DMS53 treated with DMSO at 0.1 percent for 48 hours (cell line): Measurements from ENCODE around the gene FBXW7.

Experiments used
- DNase-seq: peaks from one replicate; lab custom pipeline; 2025; ENCODE audit not compliant: unreplicated experiment; lab: John Stamatoyannopoulos, UW

The FBXW7 gene, protein sequence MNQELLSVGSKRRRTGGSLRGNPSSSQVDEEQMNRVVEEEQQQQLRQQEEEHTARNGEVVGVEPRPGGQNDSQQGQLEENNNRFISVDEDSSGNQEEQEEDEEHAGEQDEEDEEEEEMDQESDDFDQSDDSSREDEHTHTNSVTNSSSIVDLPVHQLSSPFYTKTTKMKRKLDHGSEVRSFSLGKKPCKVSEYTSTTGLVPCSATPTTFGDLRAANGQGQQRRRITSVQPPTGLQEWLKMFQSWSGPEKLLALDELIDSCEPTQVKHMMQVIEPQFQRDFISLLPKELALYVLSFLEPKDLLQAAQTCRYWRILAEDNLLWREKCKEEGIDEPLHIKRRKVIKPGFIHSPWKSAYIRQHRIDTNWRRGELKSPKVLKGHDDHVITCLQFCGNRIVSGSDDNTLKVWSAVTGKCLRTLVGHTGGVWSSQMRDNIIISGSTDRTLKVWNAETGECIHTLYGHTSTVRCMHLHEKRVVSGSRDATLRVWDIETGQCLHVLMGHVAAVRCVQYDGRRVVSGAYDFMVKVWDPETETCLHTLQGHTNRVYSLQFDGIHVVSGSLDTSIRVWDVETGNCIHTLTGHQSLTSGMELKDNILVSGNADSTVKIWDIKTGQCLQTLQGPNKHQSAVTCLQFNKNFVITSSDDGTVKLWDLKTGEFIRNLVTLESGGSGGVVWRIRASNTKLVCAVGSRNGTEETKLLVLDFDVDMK

DNA sequence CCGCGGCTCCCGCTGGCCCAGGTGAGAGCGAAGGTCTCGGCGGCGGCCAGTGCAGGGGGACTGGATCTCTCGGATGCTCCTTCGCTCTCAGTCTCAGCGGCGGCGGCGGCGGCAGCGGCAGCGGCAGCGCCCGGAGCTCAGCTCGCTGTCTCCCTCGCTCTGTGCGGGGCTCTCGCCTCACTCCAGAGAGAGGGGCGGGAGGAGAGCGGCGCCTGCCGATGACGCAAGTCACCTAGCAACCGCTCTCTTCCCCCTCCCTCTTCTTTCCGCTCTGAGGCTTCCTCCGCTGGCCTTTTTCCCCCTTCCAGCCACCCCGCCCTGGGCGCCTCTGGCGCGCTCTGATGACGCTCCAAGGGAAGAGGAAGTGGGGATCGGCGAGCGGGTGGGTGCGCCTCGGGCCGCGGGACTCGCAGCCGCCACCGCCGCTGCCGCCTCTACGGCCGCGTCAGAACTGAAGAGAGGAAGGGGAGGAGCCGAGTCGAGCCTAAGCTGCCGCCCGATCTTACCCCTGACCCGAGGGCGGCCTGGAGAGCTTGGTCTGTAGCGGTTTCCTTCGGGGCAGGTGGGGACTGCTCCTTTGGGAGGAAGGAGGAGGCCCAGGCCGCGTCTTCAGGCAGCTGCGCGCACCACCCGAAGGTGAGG lies at the start of gene FBXW7:
FBXW7 (minus strand) TSS at position 190 of the 642 bp plus-strand sequence. CDS start 124,289 bp downstream, outside the sequence.
- DNase-seq: peak; percentile 87

DNA sequence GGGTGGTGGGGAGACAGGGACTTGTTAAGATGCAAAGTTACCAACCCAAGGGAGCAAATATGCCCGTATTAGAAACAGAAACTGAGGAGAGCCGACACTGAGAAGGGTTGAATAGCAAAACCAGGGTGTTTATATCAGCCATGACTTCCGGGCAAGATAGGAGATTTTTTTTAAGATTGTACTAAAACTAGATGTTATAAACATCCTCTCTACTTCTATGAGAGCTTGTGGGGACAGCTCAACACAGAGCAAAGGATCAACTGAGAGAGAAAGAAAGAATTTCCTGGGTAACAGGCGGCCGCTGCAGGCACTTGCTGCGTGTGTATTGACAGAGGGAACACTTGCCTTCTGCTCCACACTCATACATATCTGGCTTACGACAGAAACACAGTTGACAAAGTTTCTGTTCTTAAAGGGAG lies 49.1 kb upstream of the FBXW7 start:
- DNase-seq: no peak

DNA sequence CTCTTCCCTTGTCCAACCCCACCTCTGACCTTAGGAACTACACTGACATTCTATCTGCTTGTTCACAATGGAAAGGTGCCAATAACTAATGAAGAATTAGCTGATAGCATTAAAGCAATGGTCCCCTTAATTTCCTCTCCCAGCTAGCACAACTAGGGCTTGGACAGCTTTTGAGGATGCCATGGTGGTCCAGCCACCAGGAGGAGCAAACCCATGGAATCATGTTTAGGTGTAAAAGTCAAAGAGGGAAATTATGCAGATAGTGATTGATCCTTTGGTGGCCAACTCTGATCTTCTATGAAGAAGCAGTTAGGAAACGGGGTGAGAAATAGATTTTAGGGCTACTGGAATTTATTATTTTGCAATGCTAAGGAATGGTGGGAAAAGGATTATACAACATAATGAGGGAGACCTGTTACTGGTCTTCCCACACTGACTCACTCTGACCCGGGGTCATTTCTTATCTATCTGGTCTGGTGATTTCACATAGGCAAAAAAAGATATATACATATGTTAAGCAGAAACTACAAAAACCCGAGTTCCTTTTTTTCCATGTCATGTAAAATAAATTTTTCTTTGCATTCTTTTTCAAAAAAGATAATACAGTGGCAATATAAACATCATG lies 45.8 kb upstream of the FBXW7 start:
- DNase-seq: no peak

DNA sequence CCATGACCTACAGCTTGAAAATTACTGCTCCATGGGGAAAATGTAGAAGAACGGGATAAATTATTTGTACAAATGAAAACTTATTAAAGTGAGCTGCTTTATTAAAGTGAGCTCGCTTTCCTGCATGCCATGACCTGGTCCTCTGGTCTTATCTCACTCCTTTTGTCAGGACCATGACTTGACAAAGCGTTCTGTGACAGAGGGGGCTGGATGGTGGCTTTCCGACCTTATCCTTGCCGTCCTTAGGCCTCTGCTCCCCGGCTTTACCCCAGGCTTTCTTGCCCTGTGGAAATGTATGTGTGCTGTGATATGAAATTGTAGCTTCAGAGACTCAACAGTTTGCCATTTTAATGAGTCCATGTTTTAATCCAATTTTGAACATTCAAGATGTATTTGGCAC lies 44.0 kb upstream of the FBXW7 start:
- no peak for DNase-seq

DNA sequence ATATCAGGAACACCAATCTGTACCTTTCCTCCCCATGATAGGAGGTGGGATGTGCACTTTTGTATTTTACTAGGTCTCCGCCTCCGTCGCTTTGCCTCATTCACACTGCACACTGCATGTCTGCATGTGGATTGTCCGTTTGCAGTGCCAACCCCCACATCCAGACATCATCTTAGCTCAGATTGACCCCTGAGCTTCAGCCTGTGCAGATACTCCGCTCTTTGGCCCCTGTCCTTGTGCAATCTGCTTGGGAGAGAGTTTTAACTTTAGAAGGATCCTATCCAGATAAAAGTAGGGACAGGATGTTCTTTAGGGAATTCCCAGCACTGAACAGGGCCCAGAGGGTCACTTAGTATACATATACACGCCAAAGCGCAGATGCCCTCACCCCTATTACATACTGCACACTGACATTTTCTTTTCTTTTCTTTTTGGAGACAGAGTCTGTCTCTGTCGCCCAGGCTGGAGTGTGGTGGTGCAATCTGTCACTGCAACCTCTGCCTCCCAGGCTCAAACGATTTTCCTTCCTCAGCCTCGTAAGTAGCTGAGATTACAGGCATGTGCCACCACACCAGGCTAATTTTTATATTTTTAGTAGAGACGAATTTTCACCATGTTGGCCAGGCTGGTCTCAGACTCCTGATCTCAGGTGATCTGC lies 43.3 kb upstream of the FBXW7 start:
- DNase-seq: no peak

DNA sequence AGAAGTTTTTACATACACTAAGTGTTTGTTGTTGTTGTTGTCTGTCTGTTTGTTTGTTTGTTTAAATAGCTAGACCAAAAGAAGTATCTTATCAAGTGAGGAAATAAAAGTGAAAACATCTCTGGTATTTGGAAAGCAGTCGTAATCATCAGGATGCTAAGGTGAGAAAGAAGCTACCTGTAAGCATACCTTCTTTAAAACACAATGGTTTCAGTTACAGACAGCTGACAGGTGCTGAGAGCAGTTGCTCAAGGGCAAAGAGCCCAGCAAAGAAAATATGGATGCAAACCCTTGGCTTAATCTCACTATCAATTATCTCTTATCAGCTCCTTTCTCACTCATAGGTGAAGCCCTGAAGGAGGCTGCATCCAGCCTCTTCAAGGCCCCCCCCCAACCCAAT lies 42.8 kb upstream of the FBXW7 start:
- DNase-seq: no peak

DNA sequence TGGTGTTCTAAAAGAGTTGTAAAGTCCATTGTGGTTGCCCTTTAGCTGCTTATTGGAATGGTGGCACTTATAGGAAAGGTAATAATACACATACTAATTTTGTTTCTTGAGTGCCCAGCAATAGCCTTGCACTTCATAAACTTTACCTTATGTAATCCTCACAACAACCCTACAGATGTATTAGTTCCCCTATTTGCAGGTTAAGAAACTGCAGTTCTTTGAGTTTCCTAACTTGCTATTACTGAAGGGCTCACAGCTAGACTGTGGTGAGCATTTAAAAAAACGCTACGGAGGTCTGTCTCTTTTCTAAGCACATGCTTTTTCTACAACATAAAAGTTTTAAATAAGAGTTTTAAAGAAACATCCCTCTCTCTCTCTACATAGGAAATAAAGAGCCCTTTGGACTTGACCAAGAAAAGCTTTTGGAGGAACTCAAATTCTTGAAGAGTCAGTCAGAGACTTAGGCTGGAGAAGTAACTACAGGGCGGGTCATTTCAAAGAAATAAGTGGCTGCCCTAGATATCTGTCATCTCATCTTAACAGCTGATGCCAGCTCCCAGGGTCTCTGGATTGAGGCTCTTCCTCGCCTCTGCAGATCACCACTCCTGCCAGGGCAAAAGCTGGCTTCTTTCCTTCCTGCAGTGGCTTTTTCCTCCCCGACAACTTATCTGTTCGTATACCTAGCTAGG lies 42.0 kb upstream of the FBXW7 start:
- DNase-seq: no peak

DNA sequence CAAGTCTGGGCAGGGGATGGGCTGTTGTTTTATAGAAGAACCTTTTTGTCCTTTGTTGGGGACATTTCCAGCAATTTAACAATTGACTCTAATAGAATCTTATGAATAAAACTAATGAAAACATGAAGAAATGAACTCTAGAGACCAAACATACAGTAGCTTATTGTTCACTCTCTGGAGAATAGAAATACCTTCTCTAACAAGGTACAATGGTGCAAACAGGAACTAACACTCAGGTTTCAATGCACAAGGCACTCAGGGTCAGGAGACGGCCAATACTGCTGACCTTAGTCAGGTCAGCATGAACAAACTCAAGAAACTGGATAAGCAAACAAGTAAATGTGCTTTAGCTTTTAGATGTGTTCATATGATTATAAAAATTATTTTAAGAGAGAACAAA lies 39.6 kb upstream of the FBXW7 start:
- no peak for DNase-seq

DNA sequence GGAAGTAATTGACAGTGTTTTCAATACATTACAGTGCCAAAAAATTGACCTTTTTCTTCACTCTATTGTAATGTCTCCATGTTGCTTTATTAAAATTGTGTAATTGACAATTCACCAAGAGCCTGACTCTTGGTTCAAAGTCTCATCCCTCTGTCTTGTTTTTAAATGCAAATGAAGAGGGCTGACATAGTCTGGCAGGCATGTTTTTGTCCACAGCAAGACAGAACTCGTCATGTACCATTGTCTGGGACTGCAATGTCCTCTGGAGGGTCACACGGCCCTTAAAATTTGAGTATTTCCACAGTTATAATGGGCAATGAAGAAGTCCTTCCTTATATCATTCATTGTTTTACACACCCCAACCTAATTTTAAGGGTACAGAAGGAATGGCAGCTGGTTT lies 38.0 kb upstream of the FBXW7 start:
- no peak for DNase-seq

DNA sequence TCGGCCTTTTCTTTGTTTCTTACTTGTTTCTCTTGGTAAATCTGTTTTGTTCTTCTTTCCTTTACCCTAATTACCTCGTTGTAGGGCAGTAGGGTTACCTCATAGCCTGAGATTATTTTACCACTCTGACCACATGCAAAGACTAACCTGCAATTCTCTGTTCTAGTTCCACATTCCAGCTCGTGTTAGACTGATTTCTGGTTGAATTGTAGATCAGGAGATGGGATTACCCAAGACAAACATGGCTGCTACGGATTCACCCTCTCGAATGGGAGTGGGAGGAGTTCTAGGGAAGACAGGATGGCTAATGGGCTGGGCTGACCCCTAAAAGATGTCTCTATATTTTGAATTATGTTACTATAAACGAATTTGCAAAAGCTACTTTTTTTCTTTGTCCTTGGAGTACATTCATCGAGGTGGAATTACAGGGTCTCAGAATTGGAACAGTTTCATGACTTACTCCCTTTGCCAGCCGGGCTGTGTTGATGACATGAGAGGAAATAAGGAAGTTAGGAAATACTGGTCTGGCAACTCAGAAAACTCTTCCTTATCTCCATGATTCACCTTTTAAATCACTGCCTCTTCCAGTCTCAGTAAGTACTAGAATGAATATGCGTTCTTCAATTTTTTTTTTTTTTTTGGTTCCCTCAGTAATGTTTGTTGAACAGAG lies 36.7 kb upstream of the FBXW7 start:
- DNase-seq: no peak

DNA sequence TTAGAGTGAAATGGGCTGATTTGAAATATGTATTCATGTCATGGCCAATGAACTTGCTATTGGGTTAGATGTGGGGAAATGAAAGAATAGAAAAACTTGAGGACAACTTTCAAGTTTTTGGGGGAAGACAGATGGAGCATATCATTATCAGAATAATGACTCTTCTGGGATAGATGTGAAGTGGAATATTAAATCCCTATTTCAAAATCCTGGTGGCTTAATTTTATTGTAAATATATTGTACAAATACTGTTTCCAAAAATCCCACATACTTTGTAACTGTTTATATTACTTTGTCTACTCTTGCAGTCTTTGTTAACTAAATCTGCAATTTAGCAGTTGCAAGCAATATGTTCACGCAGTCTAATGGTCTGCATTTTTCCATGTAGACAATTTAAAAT lies 35.9 kb upstream of the FBXW7 start:
- DNase-seq: no peak

DNA sequence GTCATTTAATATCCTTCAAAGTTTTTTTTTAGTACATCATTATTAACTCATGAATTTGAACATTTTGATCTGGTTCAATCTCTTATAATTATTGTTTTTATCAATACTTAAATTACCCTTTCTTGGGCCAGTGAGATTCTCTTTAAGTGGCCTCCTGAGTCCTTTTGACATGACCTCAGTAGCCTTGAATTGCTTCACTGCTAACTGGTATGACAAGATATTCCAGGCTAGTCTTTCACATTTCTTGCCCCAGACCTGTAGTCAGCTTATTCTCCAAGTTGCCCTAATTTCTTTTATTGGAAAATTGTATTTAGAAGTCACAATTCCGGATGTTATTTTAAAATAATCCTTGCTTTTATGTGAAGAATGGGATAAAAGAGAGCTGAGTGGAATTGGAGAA lies 35.4 kb upstream of the FBXW7 start:
- DNase-seq: no peak

DNA sequence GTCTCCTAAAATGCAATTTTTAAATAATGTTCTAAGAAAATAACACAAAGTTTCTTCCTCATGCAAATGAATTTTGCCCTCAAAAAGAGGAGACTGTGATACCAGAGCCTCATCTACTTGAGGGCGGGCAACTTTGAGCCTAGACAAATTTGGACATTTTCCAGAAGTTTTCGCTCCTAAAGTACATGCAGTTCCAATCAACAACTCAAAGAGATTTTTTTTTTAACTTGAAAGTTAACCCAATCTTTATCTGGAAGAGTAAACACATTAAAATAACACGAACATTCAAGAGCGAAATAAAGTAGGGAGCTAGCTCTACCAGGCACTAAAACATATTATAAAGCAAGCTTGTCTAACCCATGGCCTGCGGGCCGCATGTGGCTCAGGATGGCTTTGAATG lies 29.4 kb upstream of the FBXW7 start:
- no peak for DNase-seq

DNA sequence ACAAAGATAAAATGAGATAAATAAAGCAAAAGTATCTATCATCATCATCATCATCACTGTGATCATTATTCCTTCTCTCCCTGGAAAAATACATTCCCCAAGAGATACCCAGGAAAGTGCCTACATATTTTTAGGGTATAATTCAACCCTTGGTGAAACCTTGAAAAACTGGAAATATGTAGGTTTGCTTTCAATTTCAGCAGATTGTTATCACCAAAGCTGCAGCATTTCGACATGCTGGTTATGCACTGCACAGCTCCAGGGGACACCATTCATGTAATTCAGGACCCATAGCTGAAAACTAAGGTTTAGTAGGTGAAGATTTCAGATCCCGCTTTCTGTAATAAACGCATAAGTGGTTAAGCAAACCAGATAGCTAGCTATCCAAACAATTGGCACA lies 28.4 kb upstream of the FBXW7 start:
- no peak for DNase-seq

DNA sequence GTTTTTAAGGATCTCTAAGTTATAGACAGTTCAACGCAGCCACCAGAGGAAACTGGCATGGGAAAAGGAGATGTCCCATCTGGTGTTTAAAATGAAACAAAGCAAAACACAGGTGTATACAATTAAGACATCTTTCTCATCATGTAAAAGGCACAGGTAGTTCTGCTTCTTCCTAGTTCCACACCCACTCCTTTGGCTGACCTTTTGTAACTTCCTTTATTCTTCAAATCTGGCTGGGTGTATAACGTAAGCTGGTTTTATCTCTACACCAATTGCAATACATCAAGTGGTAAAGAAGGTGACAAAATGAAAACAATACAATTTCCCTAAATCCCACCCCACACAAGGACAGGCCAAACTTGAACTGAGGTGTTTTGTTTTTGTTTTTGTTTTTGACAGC lies 27.3 kb upstream of the FBXW7 start:
- DNase-seq: no peak

DNA sequence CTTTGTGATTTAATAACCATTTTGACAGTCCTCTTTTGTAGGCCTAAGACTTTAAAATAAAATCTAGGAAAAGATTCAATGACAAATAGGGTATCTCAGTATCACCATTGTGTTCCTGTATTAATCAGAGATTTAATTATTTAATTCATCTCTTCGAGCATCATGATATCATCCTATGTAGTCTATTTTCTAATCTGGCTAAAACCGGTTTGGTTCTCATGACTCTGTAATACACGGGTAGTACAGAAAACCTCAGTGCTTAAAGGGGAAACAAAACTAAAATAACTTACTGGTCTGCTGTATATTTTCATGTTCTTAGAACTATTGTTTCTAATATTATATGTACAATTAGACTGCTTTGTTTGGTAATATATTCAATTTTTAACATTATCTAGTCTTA lies 23.7 kb upstream of the FBXW7 start:
- DNase-seq: no peak

DNA sequence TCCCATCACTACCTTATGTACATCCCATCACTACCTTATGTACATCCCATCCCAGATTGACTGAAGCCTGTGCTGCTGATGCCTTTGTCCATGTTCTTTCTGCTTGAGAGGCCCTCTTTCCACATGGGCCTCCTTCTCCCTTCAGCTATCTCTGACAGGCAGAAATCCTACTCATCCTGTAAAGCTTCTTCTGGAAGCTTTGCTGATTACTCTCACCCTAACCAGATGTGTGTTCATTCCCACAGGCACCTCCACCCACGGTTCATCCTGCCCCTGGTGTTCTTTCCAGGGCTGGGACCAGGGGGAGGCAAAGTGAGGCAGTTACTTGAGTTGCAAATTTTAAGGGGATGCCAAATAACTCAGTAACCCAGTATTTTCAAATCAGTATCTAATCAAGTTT lies 22.5 kb upstream of the FBXW7 start:
- no peak for DNase-seq

DNA sequence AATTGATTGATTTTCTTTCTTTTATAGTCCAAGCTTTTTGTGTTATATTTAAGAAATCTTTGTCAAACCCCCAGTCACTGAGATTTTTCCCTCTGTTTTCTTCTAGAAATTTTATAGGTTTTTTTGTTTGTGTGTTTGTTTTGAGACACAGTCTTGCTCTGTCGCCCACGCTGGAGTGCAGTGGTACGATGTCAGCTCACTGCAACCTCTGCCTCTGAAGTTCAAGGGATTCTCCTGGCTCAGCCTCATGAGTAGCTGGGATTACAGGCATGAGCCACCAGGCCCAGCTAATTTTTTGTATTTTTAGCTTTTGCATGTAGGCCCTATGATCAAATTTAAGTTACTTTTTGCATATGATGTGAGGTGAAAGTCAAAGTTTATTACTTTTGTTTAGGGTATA lies 20.9 kb upstream of the FBXW7 start:
- no peak for DNase-seq

DNA sequence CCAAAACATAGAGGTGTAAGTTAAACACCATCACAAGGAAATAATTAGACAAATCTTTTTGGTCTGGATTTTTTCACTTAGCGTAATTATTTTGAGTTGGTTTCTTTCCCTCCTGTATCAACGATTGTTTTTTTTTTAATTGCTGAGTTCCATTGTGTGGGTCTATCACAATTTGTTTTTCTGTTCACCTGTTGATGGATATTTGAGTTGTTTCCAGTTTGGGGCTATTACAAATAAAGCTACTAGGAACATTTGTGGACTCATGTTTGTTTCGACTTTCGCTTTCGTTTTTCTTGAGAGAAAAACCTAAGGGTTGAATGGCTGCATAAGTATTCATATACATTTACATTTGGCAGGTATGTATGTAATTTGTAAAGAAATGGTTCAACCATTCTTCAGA lies 20.4 kb upstream of the FBXW7 start:
- peak; percentile 12 for DNase-seq

DNA sequence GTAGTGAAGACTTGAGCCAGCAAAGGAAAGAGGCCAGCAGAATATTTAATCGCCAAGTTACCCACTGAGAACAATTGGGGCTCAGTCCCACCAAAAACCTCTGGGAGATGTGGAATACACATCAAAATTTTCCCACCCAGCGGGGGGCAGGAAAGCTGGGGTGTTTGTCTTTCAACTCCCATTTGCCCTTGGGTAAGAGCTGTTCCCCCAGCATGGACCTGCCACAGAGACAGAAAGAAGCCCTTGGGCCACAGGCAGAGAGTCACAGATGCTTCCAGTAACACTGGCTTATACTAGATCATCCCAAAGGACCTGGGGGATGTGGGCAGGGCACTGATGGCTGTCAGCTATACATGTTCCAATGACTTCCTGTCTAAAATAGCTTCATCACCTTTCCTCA lies 18.9 kb upstream of the FBXW7 start:
- no peak for DNase-seq
